DOHH2 (cell line): ENCODE data around the gene KIAA0930.

ENCODE experiments used
- H3F3A ChIP-seq: fragments of 200-600 bp; sonication (generic), shearing (Covaris generic); 2 replicates; pipeline ENCODE4 v1.6.0; 2016; ENCODE audit warnings: antibody characterized with exemption, mild to moderate bottlenecking; ENCODE audit not compliant: control insufficient read depth, insufficient read depth
- H3K27ac ChIP-seq: fragments of 200-600 bp; sonication (generic); 2 replicates; pipeline ENCODE4 v1.5.1; 2014; ENCODE audit warnings: low read depth, mild to moderate bottlenecking, low read length, moderate library complexity
- H3K27me3 ChIP-seq: fragments of 200-600 bp; sonication (generic); 2 replicates; pipeline ENCODE4 v1.6.1; 2014; ENCODE audit warnings: mild to moderate bottlenecking, low read length, mixed read lengths; ENCODE audit not compliant: control insufficient read depth
- H3K36me3 ChIP-seq: fragments of 200-600 bp; sonication (generic); 2 replicates; pipeline ENCODE4 v1.6.1; 2014; ENCODE audit warnings: mild to moderate bottlenecking, low read length, moderate library complexity, mixed read lengths; ENCODE audit not compliant: control insufficient read depth
- H3K4me1 ChIP-seq: fragments of 200-600 bp; sonication (generic); 2 replicates; pipeline ENCODE4 v1.6.1; 2014; ENCODE audit warnings: mild to moderate bottlenecking, low read length, mixed read lengths; ENCODE audit not compliant: control insufficient read depth
- H3K4me2 ChIP-seq: fragments of 200-600 bp; sonication (generic); 2 replicates; pipeline ENCODE4 v1.6.0; 2014; ENCODE audit warnings: mild to moderate bottlenecking, low read length, moderate library complexity
- H3K4me3 ChIP-seq: fragments of 200-600 bp; sonication (generic); 2 replicates; pipeline ENCODE4 v1.5.1; 2014; ENCODE audit warnings: mild to moderate bottlenecking, low read length, mixed read lengths
- H3K79me2 ChIP-seq: fragments of 200-600 bp; sonication (generic); 2 replicates; pipeline ENCODE4 v1.6.1; 2014; ENCODE audit warnings: mild to moderate bottlenecking, low read length, mixed read lengths; ENCODE audit not compliant: control insufficient read depth
- H3K9me2 ChIP-seq: fragments of 200-600 bp; sonication (generic); replicated peaks from 2 replicates; pipeline ENCODE4 v1.6.1; 2014; ENCODE audit warnings: mild to moderate bottlenecking, low read length, mixed read lengths; ENCODE audit not compliant: control insufficient read depth
- H3K9me3 ChIP-seq: fragments of 200-600 bp; sonication (generic); 2 replicates; pipeline ENCODE4 v1.6.1; 2014; ENCODE audit warnings: antibody characterized with exemption, low read length, mixed read lengths; ENCODE audit not compliant: control insufficient read depth, insufficient read depth
- H4K20me1 ChIP-seq: fragments of 200-600 bp; sonication (generic); 2 replicates; pipeline ENCODE4 v1.6.0; 2014; ENCODE audit warnings: low read depth, mild to moderate bottlenecking, antibody characterized with exemption, low read length, moderate library complexity; ENCODE audit not compliant: control insufficient read depth, insufficient read depth
- CTCF ChIP-seq: fragments of 200-600 bp; sonication (generic); IDR thresholded peaks from one replicate; pipeline ENCODE4 v1.5.1; 2014; ENCODE audit warnings: antibody characterized with exemption, mild to moderate bottlenecking, low read depth, low read length; ENCODE audit not compliant: poor library complexity, severe bottlenecking
- EZH2phosphoT487 ChIP-seq: fragments of 200-600 bp; sonication (generic); IDR thresholded peaks from 2 replicates; pipeline ENCODE4 v1.6.1; 2017; ENCODE audit warnings: borderline replicate concordance, mild to moderate bottlenecking, antibody characterized with exemption, low read length, moderate library complexity, mixed read lengths

Gene KIAA0930

GRCh38 chr22:45207981-45208664 lies 32.6 kb downstream of the KIAA0930 start:
- H3K36me3 ChIP-seq, result peaks cover 39% of the 10 kb centered on the region
- H3K4me2 ChIP-seq, result no peak overlapping the region
- no peaks in the 10 kb centered on the region for H3K4me1 ChIP-seq
- H3K9me2 ChIP-seq, result no peaks in the 10 kb centered on the region
- H4K20me1 ChIP-seq, result no peaks in the 10 kb centered on the region
- no peak for TF ChIP-seq CTCF
- TF ChIP-seq EZH2phosphoT487, result no peak
- peaks cover 12% of the 10 kb centered on the region for H3K79me2 ChIP-seq
- H3K4me3 ChIP-seq, result no peak overlapping the region
- no peak overlapping the region for H3K27ac ChIP-seq
- H3K27me3 ChIP-seq, result no peaks in the 10 kb centered on the region
- no peaks in the 10 kb centered on the region for H3K9me3 ChIP-seq
- no peaks in the 10 kb centered on the region for H3F3A ChIP-seq

- Histone ChIP-seq H3K4me3 (no peak overlapping the region), H3K27ac (no peak overlapping the region), H4K20me1 (no peaks in the 10 kb centered on the region), H3K27me3 (no peaks in the 10 kb centered on the region), H3K4me1 (no peaks in the 10 kb centered on the region), H3K36me3 (peaks cover 39% of the 10 kb centered on the region), H3K9me3 (no peaks in the 10 kb centered on the region), H3K79me2 (peaks cover 6% of the 10 kb centered on the region; the same call in 1 of the 2 replicates), H3K9me2 (no peaks in the 10 kb centered on the region), H3F3A (no peaks in the 10 kb centered on the region), H3K4me2 (no peak overlapping the region)
- TF ChIP-seq CTCF (no peak), EZH2phosphoT487 (no peak)
These were observed 33.2 kb downstream of the KIAA0930 start for GRCh38 chr22:45207533-45207932.

GRCh38 chr22:45206233-45206632 lies 34.5 kb downstream of the KIAA0930 start:
- Histone ChIP-seq H3K9me3 (no peaks in the 10 kb centered on the region), H3K4me2 (no peak overlapping the region)

More at GRCh38 chr22:45206233-45206632, 34.5 kb downstream of the KIAA0930 start:
- Histone ChIP-seq H3F3A (no peaks in the 10 kb centered on the region), H3K27me3 (no peaks in the 10 kb centered on the region), H3K27ac (no peak overlapping the region), H3K79me2 (peaks cover 6% of the 10 kb centered on the region; the same call in 1 of the 2 replicates), H3K4me3 (no peak overlapping the region), H3K36me3 (peaks cover 39% of the 10 kb centered on the region), H4K20me1 (no peaks in the 10 kb centered on the region), H3K4me1 (no peaks in the 10 kb centered on the region), H3K9me2 (no peaks in the 10 kb centered on the region)
- TF ChIP-seq EZH2phosphoT487 (no peak), CTCF (peak; percentile 11)
